ENCODE results near the gene MAGI2.

- TF ChIP-seq ZNF565 (CRISPR knock-in tag; conservative IDR thresholded peaks at IDR 0.05; ENCODE audit: low read depth) (no peak), ZFP30 (CRISPR knock-in tag; IDR thresholded peaks at IDR 0.05) (no peak), ZNF70 (CRISPR knock-in tag; IDR thresholded peaks at IDR 0.05) (no peak), ESRRG (CRISPR knock-in tag; IDR thresholded peaks at IDR 0.05) (no peak), ARNTL (CRISPR knock-in tag; IDR thresholded peaks at IDR 0.05; ENCODE audit: borderline replicate concordance, low read depth) (no peak), BACH2 (CRISPR knock-in tag; IDR thresholded peaks at IDR 0.05; ENCODE audit: borderline replicate concordance) (no peak), ZC3H10 (CRISPR knock-in tag; IDR thresholded peaks at IDR 0.05) (no peak), TSHZ2 (CRISPR knock-in tag; IDR thresholded peaks at IDR 0.05) (no peak)
- TF ChIP-seq, protein P1, sequence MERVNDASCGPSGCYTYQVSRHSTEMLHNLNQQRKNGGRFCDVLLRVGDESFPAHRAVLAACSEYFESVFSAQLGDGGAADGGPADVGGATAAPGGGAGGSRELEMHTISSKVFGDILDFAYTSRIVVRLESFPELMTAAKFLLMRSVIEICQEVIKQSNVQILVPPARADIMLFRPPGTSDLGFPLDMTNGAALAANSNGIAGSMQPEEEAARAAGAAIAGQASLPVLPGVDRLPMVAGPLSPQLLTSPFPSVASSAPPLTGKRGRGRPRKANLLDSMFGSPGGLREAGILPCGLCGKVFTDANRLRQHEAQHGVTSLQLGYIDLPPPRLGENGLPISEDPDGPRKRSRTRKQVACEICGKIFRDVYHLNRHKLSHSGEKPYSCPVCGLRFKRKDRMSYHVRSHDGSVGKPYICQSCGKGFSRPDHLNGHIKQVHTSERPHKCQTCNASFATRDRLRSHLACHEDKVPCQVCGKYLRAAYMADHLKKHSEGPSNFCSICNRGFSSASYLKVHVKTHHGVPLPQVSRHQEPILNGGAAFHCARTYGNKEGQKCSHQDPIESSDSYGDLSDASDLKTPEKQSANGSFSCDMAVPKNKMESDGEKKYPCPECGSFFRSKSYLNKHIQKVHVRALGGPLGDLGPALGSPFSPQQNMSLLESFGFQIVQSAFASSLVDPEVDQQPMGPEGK (CRISPR knock-in tag; IDR thresholded peaks at IDR 0.05; ENCODE audit: borderline replicate concordance) = no peak
Measured at GRCh38 chr7:78427209-78427608, 1026.3 kb downstream of the MAGI2 start.

Measured in SK-N-SH treated with all-trans-retinoic acid at 6 μM for 48 hours (cell line).